ENCODE data around the gene NRM.
"Not testable (repeated sequence)": the region's sequence is repeated elsewhere in the genome, so short reads cannot be mapped to it uniquely, and the experiment has no call there.

NRM gene

DNA sequence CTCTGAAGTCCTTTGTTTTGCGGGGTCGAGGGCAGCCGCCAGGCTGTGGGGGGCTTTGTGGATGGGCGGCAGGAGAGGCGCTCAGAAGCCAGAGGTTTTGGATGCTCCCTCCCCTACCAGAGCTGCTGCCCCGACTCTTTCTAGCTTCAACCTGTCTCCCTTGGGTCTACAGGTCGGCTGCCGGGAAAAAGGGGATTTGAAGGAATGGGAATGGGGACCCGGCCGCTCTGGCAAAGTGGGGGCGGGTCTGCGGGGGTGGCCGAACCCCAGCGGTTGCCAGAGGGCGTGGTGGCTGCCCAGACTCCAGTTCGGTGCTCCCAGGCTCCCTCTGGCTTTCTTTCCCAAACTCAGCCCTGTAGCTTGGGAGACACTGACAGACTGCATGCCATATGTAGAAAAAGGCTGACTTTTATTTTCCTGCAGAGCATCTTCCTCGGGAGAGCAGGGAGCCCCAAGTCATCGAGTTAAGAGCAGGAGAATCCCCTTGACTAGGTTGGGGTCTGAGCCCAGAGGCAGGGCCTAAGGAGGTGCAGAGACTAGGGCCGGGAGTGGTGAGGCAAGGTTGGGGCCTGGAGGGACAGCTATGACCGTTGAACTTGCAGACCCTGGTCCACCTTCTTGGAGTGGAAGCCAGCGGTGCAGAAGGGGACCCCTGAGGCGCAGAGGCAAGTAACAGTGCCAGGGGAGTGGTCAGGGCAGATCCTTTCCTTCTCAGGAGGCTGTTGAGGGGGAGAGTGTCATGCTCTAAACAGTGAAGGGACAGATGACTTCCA lies 2.9 kb downstream of the NRM start:
- no peak for DNase-seq (ENCODE audit: low spot score)

DNA sequence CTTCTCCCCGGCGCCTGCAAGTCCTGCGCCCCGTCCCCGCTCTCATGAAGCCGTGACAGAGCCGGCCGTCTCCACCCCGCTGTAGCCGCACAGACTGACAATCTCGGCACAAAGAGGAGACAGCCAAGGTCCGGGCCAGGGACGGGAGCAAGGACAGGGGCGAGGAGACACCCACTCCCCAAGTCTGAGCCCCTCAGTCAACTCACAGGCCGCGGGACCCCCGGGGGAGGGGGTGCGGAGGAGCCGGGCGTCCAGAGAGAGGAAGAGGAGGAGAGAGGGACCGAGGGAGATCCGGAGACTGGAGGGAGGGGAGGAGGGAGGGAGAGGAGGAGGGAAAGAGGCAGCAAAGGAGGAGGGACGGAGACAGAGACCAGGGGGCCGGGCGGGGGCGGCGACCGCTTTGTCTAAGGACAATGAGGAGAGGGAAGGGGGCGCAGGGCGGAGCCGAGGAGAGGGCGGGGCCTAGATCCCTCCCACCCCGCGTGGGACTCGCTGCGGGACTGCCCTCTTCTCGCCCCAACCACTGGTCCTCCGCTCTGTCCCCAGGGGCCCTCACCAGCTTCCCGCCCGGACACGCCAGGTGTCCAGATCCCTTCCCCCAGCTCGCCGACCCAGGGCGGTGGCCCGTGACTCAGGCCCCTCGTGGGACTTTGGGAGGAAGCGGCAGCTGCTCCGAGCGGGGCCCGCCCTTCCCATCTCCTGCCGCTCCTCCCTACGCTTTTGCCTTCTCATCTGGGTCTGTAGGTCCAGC lies 3.7 kb downstream of the NRM start:
- peak; percentile 75 for DNase-seq (ENCODE audit: low spot score)

DNA sequence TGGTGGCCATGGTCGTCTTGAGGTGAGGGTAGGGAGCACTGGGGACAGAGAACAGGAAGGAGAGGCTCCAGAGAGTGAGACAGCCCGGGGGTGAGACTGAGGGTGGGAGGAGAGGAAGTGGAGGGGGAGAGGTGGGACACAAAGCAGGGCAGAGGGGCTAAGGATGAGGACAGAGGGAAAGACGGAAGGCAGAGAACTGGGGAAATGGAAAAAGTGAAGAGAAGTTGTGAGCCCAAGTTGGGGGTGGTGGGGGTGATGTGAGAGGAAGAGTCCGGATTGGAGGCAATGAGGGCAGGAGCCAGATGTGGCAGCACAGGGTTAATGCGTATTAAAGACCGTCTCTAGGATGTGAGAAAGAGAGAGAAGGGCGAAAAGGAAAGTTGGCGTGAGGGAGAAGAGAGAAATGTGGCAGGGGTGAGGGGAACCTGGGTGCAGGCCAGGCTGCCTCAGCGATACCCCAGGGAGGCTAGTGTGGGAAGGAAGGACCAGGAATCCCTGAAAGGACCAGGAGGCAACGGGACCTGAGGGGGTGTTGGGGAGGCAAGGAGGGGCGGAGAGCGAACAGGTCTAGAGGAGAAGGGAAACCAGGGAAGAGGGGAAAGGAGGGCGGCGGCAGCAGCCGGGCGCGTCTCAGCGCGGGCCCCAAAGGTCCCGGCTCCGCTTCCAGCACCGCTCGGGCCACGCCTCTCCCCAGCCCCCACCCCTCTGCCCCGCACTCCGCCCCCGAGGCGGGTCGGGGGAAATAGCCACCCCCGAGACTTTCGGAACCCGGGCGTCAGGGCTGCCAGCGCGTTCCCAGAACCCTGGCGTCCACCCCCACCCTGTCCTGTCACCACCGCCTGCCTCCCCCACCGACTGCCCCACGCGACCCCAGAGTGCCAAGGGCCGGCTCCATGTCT lies 4.5 kb downstream of the NRM start, which contains the start of gene PPP1R18:
PPP1R18 (minus strand) TSS at position 637 of the 899 bp plus-strand sequence; CDS start at position 10, 627 bp downstream.
- DNase-seq (ENCODE audit: low spot score) = peak; percentile 73

- peak; percentile 25 for DNase-seq (ENCODE audit: low spot score)
Observed at GRCh38 chr6:30685157-30686008, 5.4 kb downstream of the NRM start.

DNA sequence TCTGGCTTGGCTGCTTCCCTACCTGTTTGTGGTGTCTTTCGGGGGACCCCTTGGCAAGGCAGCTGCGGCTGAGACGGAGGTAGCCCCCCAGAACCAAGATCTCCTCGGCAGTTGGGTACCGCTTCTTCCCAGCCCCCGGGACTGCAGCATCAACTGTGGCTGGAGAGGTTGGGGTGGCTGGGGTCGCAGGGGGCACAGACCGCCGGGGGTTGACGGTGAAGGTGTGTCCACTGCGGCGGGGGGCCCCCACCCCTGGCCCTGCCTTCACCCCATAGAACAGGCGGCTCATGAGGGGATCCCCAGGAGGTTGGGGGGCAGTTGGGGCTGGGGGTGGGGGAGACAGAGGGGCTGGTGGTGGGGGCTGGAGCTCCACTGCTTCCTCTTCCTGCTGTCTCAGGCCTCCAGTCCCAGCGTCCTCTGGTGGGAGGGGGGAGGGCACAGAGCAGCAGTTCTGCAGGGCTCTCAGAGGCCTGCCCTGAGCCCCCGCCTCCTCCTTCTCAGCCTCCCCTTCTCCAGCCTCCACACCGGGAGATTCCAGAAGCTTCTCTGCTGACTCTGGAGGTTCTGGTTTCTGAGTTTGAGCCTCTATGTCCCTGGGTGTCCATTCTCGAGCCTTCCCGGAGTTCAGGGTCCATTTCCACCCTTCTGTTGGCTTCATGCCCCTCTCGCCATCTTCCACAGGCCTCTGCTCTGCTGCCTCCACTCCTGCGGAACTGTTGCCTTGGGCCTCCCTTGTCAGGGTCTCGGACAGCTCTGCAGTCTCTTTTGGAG lies 6.2 kb downstream of the NRM start:
- DNase-seq (ENCODE audit: low spot score) = no peak

- DNase-seq (ENCODE audit: low spot score) = no peak
Observed at GRCh38 chr6:30683980-30684338, 6.8 kb downstream of the NRM start.

GRCh38 chr6:30683183-30683979 lies 7.4 kb downstream of the NRM start:
- no peak for DNase-seq (ENCODE audit: low spot score)

- DNase-seq (ENCODE audit: low spot score) = peak; percentile 49
Observed at GRCh38 chr6:30682143-30683117, 8.4 kb downstream of the NRM start.

GRCh38 chr6:30681766-30682142 lies 9.0 kb downstream of the NRM start:
- no peak for DNase-seq (ENCODE audit: low spot score)

- no peak for DNase-seq (ENCODE audit: low spot score)
Observed at GRCh38 chr6:30679765-30680535, 10.8 kb downstream of the NRM start.

DNA sequence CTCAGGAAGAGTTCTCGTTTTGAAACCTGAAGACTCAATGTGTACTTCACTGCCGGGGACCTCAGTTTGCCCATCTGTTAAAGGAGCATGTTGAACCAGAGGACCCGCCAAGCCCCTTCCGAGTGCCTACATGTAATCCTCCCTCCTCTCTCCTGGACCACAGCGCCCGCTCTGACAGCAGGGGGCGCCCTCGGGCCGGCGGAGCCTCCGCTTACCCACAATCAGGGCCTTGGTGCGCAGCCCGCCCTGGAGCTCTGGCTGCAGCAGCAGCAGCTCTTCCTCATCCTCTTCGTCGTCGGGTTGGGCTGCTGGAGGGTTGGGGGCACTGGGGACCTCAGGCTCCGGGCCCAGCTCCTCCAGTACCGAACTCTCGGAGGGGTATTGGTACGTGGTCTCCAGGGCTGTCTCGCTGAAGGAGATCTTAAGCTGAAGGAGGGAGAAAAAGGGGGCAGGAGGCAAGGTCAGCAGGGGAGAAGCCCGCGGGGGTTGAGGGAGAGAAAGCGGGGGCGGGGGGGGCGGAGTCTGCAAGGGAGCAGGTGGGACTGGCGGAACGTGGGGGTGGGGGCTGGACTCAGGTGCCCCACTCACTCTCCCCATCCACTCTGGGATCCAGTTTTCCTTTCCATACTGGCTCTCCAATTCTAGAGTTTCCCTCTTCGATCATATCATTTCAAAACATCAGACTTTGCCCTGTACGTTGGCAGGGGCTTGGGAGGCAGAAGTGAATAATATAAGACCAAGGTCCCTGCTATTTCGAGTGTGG lies 11.6 kb downstream of the NRM start:
- DNase-seq (ENCODE audit: low spot score) = peak; percentile 88

DNA sequence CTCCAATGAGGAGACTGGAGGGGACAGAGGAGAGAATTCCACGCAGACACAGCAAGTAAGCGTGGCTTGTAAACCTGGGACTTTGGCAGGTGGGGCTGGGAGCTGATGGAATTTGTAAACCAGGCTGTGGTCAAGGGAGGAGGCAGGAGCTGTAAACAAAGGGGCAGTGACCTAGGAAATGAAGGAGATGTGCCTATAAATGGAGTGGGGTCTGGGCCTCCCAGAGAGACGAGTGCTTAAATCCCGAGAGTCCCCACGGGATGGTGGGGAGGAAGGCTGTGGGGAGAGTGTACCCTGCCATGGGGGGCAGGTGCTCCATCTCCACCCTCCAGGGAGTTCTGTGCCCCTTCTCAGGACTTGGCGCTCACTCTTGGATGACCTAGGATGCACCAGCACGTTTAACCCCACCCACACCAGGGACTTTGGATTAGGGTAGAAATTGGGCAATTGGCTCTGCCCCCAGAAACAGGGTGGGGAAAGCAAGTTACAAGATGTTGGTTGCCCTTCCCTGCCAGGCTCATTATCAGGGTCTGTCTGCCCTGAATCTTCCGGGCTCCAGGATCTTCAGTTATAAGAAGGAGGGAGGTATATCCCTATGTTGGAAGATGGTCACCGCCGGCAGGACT lies 14.0 kb downstream of the NRM start:
- DNase-seq (ENCODE audit: low spot score) = no peak

DNA sequence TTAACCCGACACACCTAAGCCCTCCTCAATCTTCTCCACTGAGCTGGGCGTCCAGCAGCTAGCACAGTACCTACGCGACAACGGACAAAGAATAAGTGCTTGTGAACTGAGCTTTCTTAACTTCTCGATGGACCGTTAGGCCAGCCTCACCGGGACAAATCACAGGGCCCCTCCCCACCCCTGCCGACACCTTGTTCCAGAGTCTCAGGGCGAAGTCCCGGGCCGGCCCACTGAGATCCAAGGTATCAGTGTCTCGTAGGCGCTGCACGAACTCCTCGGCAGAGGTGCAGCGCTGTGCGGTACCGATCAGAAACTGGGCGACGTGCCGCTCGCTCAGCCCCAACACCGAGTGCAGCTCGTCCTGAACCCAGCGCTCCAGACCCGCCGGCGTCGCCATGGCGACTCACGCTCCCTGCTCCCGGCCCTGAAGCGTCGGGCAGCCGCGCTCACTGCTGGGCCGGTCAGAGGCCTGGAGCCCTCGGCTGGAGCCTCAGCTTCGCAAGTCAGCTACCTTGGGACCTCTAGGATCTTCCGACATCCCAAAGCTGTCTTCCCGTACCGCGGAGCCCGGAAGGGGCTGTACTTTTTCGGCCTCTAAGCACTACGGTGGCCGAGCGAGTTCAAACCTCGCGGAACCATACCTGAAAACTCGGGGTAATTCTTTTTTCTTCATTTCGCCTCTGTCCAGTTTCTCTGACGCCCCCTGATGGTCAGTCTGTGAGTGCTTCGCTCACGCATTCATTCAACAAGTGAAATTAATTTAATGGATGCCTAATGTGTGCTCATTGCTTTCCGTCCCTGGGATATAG lies 18.1 kb downstream of the NRM start, which contains the start of gene DHX16:
DHX16 (minus strand) TSS at position 562 of the 809 bp plus-strand sequence; CDS start at position 397, 165 bp downstream.
- peak; percentile 93 for DNase-seq (ENCODE audit: low spot score)

DNA sequence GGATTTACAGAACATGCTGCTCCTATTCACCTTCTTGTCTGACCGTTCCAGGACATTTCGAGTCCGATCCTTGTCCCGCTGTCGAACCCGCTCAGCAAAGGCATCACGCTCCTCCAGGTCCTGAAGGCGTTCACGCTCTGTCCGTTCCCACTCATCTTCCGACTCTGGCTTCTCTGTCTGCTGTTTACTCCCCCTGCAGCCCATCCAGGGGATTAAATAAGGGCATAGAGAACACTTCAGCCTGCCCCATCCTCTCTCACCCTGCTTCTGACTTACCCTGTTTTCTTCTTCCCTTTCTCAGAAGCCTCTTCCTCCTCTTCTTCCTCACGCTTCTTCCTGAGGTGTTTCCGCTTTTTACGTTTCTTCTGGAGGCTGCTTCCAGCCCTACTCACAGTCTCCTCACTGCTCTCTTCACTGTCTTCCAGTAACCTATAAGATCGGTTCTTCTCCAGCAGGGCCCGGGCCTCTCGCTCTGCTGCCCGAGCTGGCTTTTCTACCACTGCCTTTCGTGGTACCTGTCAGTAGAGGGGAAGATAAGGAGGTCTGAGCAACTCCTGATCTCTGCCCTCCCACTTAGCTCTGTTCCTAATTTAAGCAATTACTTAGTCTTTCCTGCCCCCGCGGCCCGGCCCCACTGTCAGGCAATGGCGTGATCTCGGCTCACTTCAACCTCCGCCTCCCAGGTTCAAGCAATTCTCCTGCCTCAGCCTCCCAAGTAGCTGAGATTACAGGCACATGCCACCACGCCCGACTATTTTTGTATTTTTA lies 19.8 kb downstream of the NRM start:
- no peak for DNase-seq (ENCODE audit: low spot score)

- not testable (repeated sequence) for DNase-seq (ENCODE audit: low spot score)
Observed at GRCh38 chr6:30666300-30666699, 24.5 kb downstream of the NRM start.
